ENCODE data around the gene NPEPPS.
"Not testable (repeated sequence)": the region's sequence is repeated elsewhere in the genome, so short reads cannot be mapped to it uniquely, and the experiment has no call there.

Gene NPEPPS

GRCh38 chr17:47562406-47562705, 31.4 kb downstream of the NPEPPS start:
- not testable (repeated sequence) for DNase-seq

- peak in 1 of 5 experiments; percentile 3 for DNase-seq
Measured at GRCh38 chr17:47567261-47567660, 36.4 kb downstream of the NPEPPS start.

GRCh38 chr17:47572561-47572960, 41.7 kb downstream of the NPEPPS start:
- not testable (repeated sequence) for DNase-seq

GRCh38 chr17:47582416-47582815, 51.5 kb downstream of the NPEPPS start:
- not testable (repeated sequence) for DNase-seq

GRCh38 chr17:47586378-47587055, 55.6 kb downstream of the NPEPPS start:
- not testable (repeated sequence) for DNase-seq

- DNase-seq: not testable (repeated sequence)
Measured at GRCh38 chr17:47593522-47593921, 62.6 kb downstream of the NPEPPS start.

GRCh38 chr17:47603830-47604597, 73.1 kb downstream of the NPEPPS start:
- DNase-seq: no peak

GRCh38 chr17:47604598-47604927, 73.7 kb downstream of the NPEPPS start:
- no peak for DNase-seq

- DNase-seq: no peak
Measured at GRCh38 chr17:47605011-47605410, 74.1 kb downstream of the NPEPPS start.

GRCh38 chr17:47607481-47607880, 76.6 kb downstream of the NPEPPS start:
- DNase-seq: no peak

GRCh38 chr17:47611372-47612350, 80.8 kb downstream of the NPEPPS start:
- no peak for DNase-seq

GRCh38 chr17:47615766-47616424, 85.0 kb downstream of the NPEPPS start:
- DNase-seq: peak in 2 of 5 experiments; percentile 10 to 51

GRCh38 chr17:47618410-47618809, 87.5 kb downstream of the NPEPPS start:
- no peak for DNase-seq

- DNase-seq: peak in 1 of 5 experiments; percentile 50
Measured at GRCh38 chr17:47620503-47621245, 89.8 kb downstream of the NPEPPS start.

GRCh38 chr17:47621293-47622179, 90.6 kb downstream of the NPEPPS start:
- no peak for DNase-seq

- no peak for DNase-seq
Measured at GRCh38 chr17:47622180-47622549, 91.3 kb downstream of the NPEPPS start.

GRCh38 chr17:47624727-47625068, 93.8 kb downstream of the NPEPPS start:
- no peak for DNase-seq

GRCh38 chr17:47628014-47628566, 97.2 kb downstream of the NPEPPS start:
- DNase-seq: no peak

GRCh38 chr17:47629826-47630225, 98.9 kb downstream of the NPEPPS start:
- no peak for DNase-seq

- no peak for DNase-seq
Measured at GRCh38 chr17:47630614-47631013, 99.7 kb downstream of the NPEPPS start.

- DNase-seq: no peak
Measured at GRCh38 chr17:47632991-47633390, 102.1 kb downstream of the NPEPPS start.
